ENCODE results near the gene HPS1.

GRCh38 chr10:98376485-98376884 lies 70.2 kb downstream of the HPS1 start:
- TF ChIP-seq CTCF (IDR thresholded peaks at IDR 0.05) (no peak), POLR2A (IDR thresholded peaks at IDR 0.05) (no peak)
